Mesenchymal stem cell (in vitro differentiated cells and primary cell): Measurements from ENCODE around the gene ADORA2A.

Experiments used
- DNase-seq: peaks from one replicate; pipeline ENCODE4 v3.0.0-alpha.2; 2013
- H2AFZ ChIP-seq: one replicate; pipeline ENCODE4 v1.6.1; 2013; ENCODE audit warnings: low read depth, mild to moderate bottlenecking, control low read depth, inconsistent platforms, low read length, moderate library complexity
- H2AK5ac ChIP-seq: 2 replicates; pipeline ENCODE4 v1.6.1; 2013; ENCODE audit warnings: low read length, moderate library complexity, mild to moderate bottlenecking, inconsistent platforms; ENCODE audit not compliant: severe bottlenecking
- H2BK120ac ChIP-seq: one replicate; pipeline ENCODE4 v1.6.1; 2013; ENCODE audit warnings: low read depth, mild to moderate bottlenecking, inconsistent platforms, low read length, moderate library complexity
- H2BK12ac ChIP-seq, 2 experiments: one replicate each; pipeline ENCODE4 v1.6.1; 2013; ENCODE audit warnings: inconsistent platforms in 2 of 2, low read length in 2 of 2, mild to moderate bottlenecking in 2 of 2, moderate library complexity in 2 of 2, control low read depth in 1 of 2
- H2BK15ac ChIP-seq: one replicate; pipeline ENCODE4 v1.6.1; 2013; ENCODE audit warnings: mild to moderate bottlenecking, low read depth, inconsistent platforms; ENCODE audit not compliant: poor library complexity, severe bottlenecking
- H2BK5ac ChIP-seq: 2 replicates; pipeline ENCODE4 v1.6.1; 2013; ENCODE audit warnings: low read depth, mild to moderate bottlenecking, low read length, control low read depth, inconsistent platforms; ENCODE audit not compliant: poor library complexity, severe bottlenecking
- H3K14ac ChIP-seq, 2 experiments: one replicate each; pipeline ENCODE4 v1.6.1; 2013; ENCODE audit warnings: inconsistent platforms in 2 of 2, low read length in 2 of 2, control low read depth in 1 of 2, mild to moderate bottlenecking in 1 of 2, moderate library complexity in 1 of 2
- H3K18ac ChIP-seq, 2 experiments: one replicate each; pipeline ENCODE4 v1.6.1; 2013; ENCODE audit warnings: inconsistent platforms in 2 of 2, low read length in 2 of 2, control low read depth in 1 of 2, low read depth in 1 of 2, mild to moderate bottlenecking in 1 of 2
- H3K23ac ChIP-seq, 2 experiments: one replicate each; pipeline ENCODE4 v1.6.1; 2013; ENCODE audit warnings: inconsistent platforms in 2 of 2, low read length in 2 of 2, mild to moderate bottlenecking in 2 of 2, moderate library complexity in 2 of 2, control low read depth in 1 of 2
- H3K27ac ChIP-seq: 2 replicates; pipeline ENCODE4 v1.5.1; 2013; ENCODE audit warnings: mild to moderate bottlenecking, moderate library complexity, low read length, control low read depth, inconsistent platforms; ENCODE audit not compliant: poor library complexity, severe bottlenecking
- H3K27me3 ChIP-seq, 2 experiments: 2 replicates each; pipeline versions ENCODE4 v1.6.1 to v1.7.0; 2013; ENCODE audit warnings: low read length in 2 of 2, mild to moderate bottlenecking in 2 of 2, moderate library complexity in 2 of 2, control low read depth in 1 of 2, inconsistent platforms in 1 of 2; ENCODE audit not compliant: control insufficient read depth in 1 of 2, insufficient read depth in 1 of 2
- H3K36me3 ChIP-seq, 2 experiments: 2 replicates each; pipeline versions ENCODE4 v1.6.1 to v1.7.0; 2013; ENCODE audit warnings: low read length in 2 of 2, control low read depth in 1 of 2, inconsistent platforms in 1 of 2, low read depth in 1 of 2, mild to moderate bottlenecking in 1 of 2; ENCODE audit not compliant: insufficient read depth in 2 of 2, control insufficient read depth in 1 of 2
- H3K4ac ChIP-seq, 2 experiments: one replicate each; pipeline ENCODE4 v1.6.1; 2013; ENCODE audit warnings: inconsistent platforms in 2 of 2, low read length in 2 of 2, mild to moderate bottlenecking in 2 of 2, moderate library complexity in 2 of 2, control low read depth in 1 of 2, low read depth in 1 of 2
- H3K4me1 ChIP-seq: 2 replicates; pipeline ENCODE4 v1.6.1; 2013; ENCODE audit warnings: low read depth, low read length, control low read depth; ENCODE audit not compliant: control insufficient read depth, insufficient read depth
- H3K4me2 ChIP-seq: 2 replicates; pipeline ENCODE4 v1.6.1; 2013; ENCODE audit warnings: low read length, mild to moderate bottlenecking, inconsistent platforms; ENCODE audit not compliant: poor library complexity, severe bottlenecking
- H3K4me3 ChIP-seq, 2 experiments: 2 replicates each; pipeline versions ENCODE4 v1.5.1 to v1.7.0; 2013; ENCODE audit warnings: low read length in 2 of 2, mild to moderate bottlenecking in 2 of 2, control low read depth in 1 of 2, low read depth in 1 of 2; ENCODE audit not compliant: insufficient read depth in 1 of 2
- H3K79me1 ChIP-seq: replicated peaks from 2 replicates; pipeline ENCODE4 v1.6.1; 2013; ENCODE audit warnings: mild to moderate bottlenecking, control low read depth, low read length, inconsistent platforms; ENCODE audit not compliant: poor library complexity, severe bottlenecking
- H3K9ac ChIP-seq: 2 replicates; pipeline ENCODE4 v1.7.0; 2013; ENCODE audit warnings: mild to moderate bottlenecking, low read length, moderate library complexity
- H3K9me3 ChIP-seq: 2 replicates; pipeline ENCODE4 v1.7.0; 2013; ENCODE audit warnings: mild to moderate bottlenecking, low read length; ENCODE audit not compliant: control insufficient read depth
- H4K8ac ChIP-seq: one replicate; pipeline ENCODE4 v1.6.1; 2013; ENCODE audit warnings: inconsistent platforms, mild to moderate bottlenecking, low read length, moderate library complexity
- H4K91ac ChIP-seq: one replicate; pipeline ENCODE4 v1.6.1; 2013; ENCODE audit warnings: mild to moderate bottlenecking, low read length, inconsistent platforms
- WGBS: methylation state at CpG from one replicate; pipeline ENCODE4 v1.1.7; 2013; ENCODE audit warnings: mixed read lengths; 5-methylcytosine and 5-hydroxymethylcytosine counted together

ADORA2A gene

GRCh38 chr22:24451162-24451561 is 23.8 kb downstream of the ADORA2A start:
- no peak overlapping the region for H2BK5ac ChIP-seq

GRCh38 chr22:24453853-24454252 is 26.5 kb downstream of the ADORA2A start:
- Histone ChIP-seq H3K27me3 (no peaks in the 10 kb centered on the region), H3K79me1 (no peaks in the 10 kb centered on the region), H3K4ac (no peak overlapping the region), H3K4me2 (no peak overlapping the region), H3K4me3 (no peak overlapping the region), H4K8ac (no peak overlapping the region), H3K36me3 (no peaks in the 10 kb centered on the region), H2BK15ac (no peak overlapping the region), H3K14ac (no peak overlapping the region), H2AK5ac (no peak overlapping the region), H2BK120ac (no peak overlapping the region), H3K18ac (no peak overlapping the region), H3K4me1 (no peaks in the 10 kb centered on the region), H2BK5ac (no peak overlapping the region), H4K91ac (no peak overlapping the region), H3K9me3 (peaks cover 24% of the 10 kb centered on the region), H2BK12ac (no peak overlapping the region), H3K9ac (no peak overlapping the region), H3K27ac (no peak overlapping the region), H2AFZ (no peak overlapping the region), H3K23ac (no peak overlapping the region)
- no peak for DNase-seq
- WGBS: 89% methylated on average over 1 of the region's 1 CpG

More at GRCh38 chr22:24451162-24451561, 23.8 kb downstream of the ADORA2A start:
- Histone ChIP-seq H2BK120ac (no peak overlapping the region), H3K4me1 (no peaks in the 10 kb centered on the region), H3K4ac (no peak overlapping the region), H3K36me3 (no peaks in the 10 kb centered on the region), H4K8ac (no peak overlapping the region), H2AK5ac (no peak overlapping the region), H3K9ac (no peak overlapping the region), H2BK15ac (no peak overlapping the region), H3K4me3 (no peak overlapping the region), H3K79me1 (no peaks in the 10 kb centered on the region), H4K91ac (no peak overlapping the region), H3K27me3 (no peaks in the 10 kb centered on the region), H3K23ac (no peak overlapping the region), H3K9me3 (peaks cover 24% of the 10 kb centered on the region), H3K27ac (no peak overlapping the region), H3K18ac (no peak overlapping the region), H2AFZ (no peak overlapping the region), H3K14ac (no peak overlapping the region), H2BK12ac (no peak overlapping the region), H3K4me2 (no peak overlapping the region)
- no peak for DNase-seq

- H2BK12ac ChIP-seq: no peak overlapping the region
- no peak for DNase-seq
- no peak overlapping the region for H2AFZ ChIP-seq
- H3K4me2 ChIP-seq: no peak overlapping the region
- no peaks in the 10 kb centered on the region for H3K4me1 ChIP-seq
- no peak overlapping the region for H2BK15ac ChIP-seq
- WGBS: 88% methylated on average over 4 of the region's 4 CpGs
- H3K79me1 ChIP-seq: no peaks in the 10 kb centered on the region
- no peak overlapping the region for H2BK5ac ChIP-seq
- H3K36me3 ChIP-seq: no peaks in the 10 kb centered on the region
- H3K27ac ChIP-seq: no peak overlapping the region
- no peak overlapping the region for H2AK5ac ChIP-seq
- no peak overlapping the region for H4K91ac ChIP-seq
- peaks cover 24% of the 10 kb centered on the region for H3K9me3 ChIP-seq
- no peak overlapping the region for H3K4ac ChIP-seq
- H3K18ac ChIP-seq: no peak overlapping the region
- H3K14ac ChIP-seq: no peak overlapping the region
- H2BK120ac ChIP-seq: no peak overlapping the region
- no peak overlapping the region for H3K4me3 ChIP-seq
- no peak overlapping the region for H4K8ac ChIP-seq
- no peak overlapping the region for H3K9ac ChIP-seq
- no peak overlapping the region for H3K23ac ChIP-seq
- no peaks in the 10 kb centered on the region for H3K27me3 ChIP-seq
These were observed 27.6 kb downstream of the ADORA2A start for GRCh38 chr22:24455039-24455438.

GRCh38 chr22:24455751-24456426 is 28.5 kb downstream of the ADORA2A start:
- WGBS: 93% methylated on average over 7 of the region's 9 CpGs

More at GRCh38 chr22:24455751-24456426, 28.5 kb downstream of the ADORA2A start:
- H3K4me3 ChIP-seq: no peak overlapping the region
- H3K79me1 ChIP-seq: no peaks in the 10 kb centered on the region
- H3K18ac ChIP-seq: no peak overlapping the region
- H2BK5ac ChIP-seq: no peak overlapping the region
- no peaks in the 10 kb centered on the region for H3K36me3 ChIP-seq
- no peak overlapping the region for H3K14ac ChIP-seq
- no peak overlapping the region for H3K27ac ChIP-seq
- H2AK5ac ChIP-seq: no peak overlapping the region
- DNase-seq: no peak
- H2BK12ac ChIP-seq: no peak overlapping the region
- H2AFZ ChIP-seq: no peak overlapping the region
- H4K8ac ChIP-seq: no peak overlapping the region
- peaks cover 3% of the 10 kb centered on the region for H3K4me1 ChIP-seq
- H3K9me3 ChIP-seq: peaks cover 19% of the 10 kb centered on the region
- no peak overlapping the region for H2BK15ac ChIP-seq
- no peak overlapping the region for H3K23ac ChIP-seq
- no peak overlapping the region for H3K9ac ChIP-seq
- no peaks in the 10 kb centered on the region for H3K27me3 ChIP-seq
- H3K4me2 ChIP-seq: no peak overlapping the region
- no peak overlapping the region for H3K4ac ChIP-seq
- H2BK120ac ChIP-seq: no peak overlapping the region
- H4K91ac ChIP-seq: no peak overlapping the region
